Tibial nerve (tissue), 4 donors: ENCODE results near the gene CASS4. TPM values are rescaled to one million over a fixed set of nuclear protein-coding genes. Genes with fewer than 3 reads are reported as not detected.

Experiments
- DNase-seq, 2 donors: peaks; one replicate each; pipeline ENCODE4 v3.0.0-alpha.2; 2019; ENCODE audit warnings: low spot score in 2 of 2
- H3K27ac ChIP-seq, 4 donors: fragments of 200-600 bp; sonication (generic) in 3 of 4; one replicate each; pipeline ENCODE4 v1.5.1; 2017 to 2019; ENCODE audit warnings: mild to moderate bottlenecking in 1 of 4
- H3K27me3 ChIP-seq, 2 donors: fragments of 200-600 bp; sonication (generic) in 1 of 2; one replicate each; pipeline versions ENCODE4 v1.5.1 to v1.6.0; 2017 to 2019
- H3K36me3 ChIP-seq, 3 donors: fragments of 200-600 bp; sonication (generic); one replicate each; pipeline ENCODE4 v1.5.1; 2018 to 2019
- H3K4me1 ChIP-seq, 4 donors: fragments of 200-600 bp; sonication (generic) in 3 of 4; one replicate each; pipeline ENCODE4 v1.5.1; 2017 to 2019
- H3K4me3 ChIP-seq, 4 donors: fragments of 200-600 bp; sonication (generic) in 3 of 4; one replicate each; pipeline ENCODE4 v1.5.1; 2017 to 2019; ENCODE audit warnings: mild to moderate bottlenecking in 1 of 4, moderate library complexity in 1 of 4
- H3K9me3 ChIP-seq, 4 donors: fragments of 200-600 bp; sonication (generic) in 3 of 4; one replicate each; pipeline ENCODE4 v1.5.1; 2017 to 2019
- EP300 ChIP-seq, 2 donors: sonication (generic); formaldehyde crosslinking; IDR thresholded peaks; one replicate each; pipeline ENCODE4 v1.6.1; 2017; ENCODE audit warnings: antibody characterized with exemption in 2 of 2, mild to moderate bottlenecking in 1 of 2
- POLR2A ChIP-seq, 2 donors: fragments of 450-650 bp; IDR thresholded peaks; one replicate each; pipeline ENCODE4 v1.6.1; 2017; ENCODE audit warnings: antibody characterized with exemption in 2 of 2, mild to moderate bottlenecking in 2 of 2, moderate library complexity in 2 of 2
- WGBS, 2 donors: methylation state at CpG; one replicate each; pipeline ENCODE4 v1.1.5; 2018; 5-methylcytosine and 5-hydroxymethylcytosine counted together
- total RNA-seq, 4 donors: library from RNA; depleted of rRNA; stranded (reverse); fragments of >200 nt; gene quantifications; one replicate each; pipeline ENCODE4 v1.1.0, GENCODE V29; 2016
- TF ChIP-seq, protein P1 (sequence below), 5 experiments: fragments of 200-600 bp in 3 of 5; fragments of 450-650 bp in 2 of 5; sonication (generic) in 3 of 5; IDR thresholded peaks; one replicate each; pipeline ENCODE4 v1.5.1; 2016 to 2019; ENCODE audit warnings: antibody characterized with exemption in 5 of 5, mild to moderate bottlenecking in 3 of 5, moderate library complexity in 2 of 5

CASS4 gene
- total RNA-seq, 4 donors from 2014 or later = 2.0 to 7.5 (median 3.6) TPM

DNA sequence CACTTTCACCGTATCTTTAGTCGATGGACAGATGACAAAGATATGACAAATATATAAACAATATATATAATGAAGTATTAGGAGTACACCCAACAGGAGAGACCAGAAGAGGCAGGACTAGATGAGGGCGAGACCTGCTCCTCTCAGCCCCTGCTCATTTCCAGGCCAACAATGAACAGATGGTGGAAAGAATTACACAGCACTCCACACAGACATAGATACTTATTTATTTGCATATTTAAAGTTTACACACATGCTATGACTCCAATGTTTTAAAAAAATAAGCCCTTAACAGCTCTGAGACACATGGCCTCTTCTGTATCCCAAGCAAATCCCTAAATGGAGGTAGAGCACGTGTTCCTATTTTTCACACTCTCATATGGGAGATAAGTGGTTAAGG lies 42.9 kb upstream of the CASS4 start:
- TF ChIP-seq EP300 (IDR thresholded peaks at IDR 0.05) = no peak
- Histone ChIP-seq H3K4me3 (no peak overlapping the region), H3K27ac (peak overlapping the region in 3 of 4 donors; percentile 35 to 88 (median 77)), H3K27me3 (no peaks in the 10 kb centered on the region), H3K4me1 (peaks cover 0 to 31% (median 9%) of the 10 kb centered on the region in 4 donors), H3K36me3 (peaks cover 0 to 63% (median 7%) of the 10 kb centered on the region in 3 donors), H3K9me3 (no peaks in the 10 kb centered on the region)
- 62 to 63% methylated on average over 4 of the region's 4 CpGs for WGBS, 2 donors
- DNase-seq = no peak

DNA sequence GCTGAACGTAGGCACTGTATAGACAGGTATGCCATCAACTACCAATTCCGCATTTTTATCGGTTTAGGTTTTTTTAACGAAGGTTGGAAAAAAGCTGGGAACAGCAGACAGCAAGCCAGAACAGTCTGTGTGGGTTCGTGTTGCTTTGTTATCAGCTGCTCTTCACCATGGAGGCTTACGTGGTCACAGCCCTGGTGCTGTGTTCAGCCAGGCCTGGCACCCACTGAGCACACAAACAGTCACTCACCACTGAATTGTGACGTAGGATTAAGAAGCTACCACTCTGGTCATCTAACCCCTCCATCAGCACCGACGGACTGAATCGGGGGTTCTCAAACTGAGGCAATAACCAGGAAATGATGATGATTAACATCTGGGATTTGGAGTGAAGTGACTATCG lies 40.1 kb upstream of the CASS4 start:
- DNase-seq = no peak
- H3K27me3 ChIP-seq = no peaks in the 10 kb centered on the region
- H3K9me3 ChIP-seq = no peaks in the 10 kb centered on the region
- peaks cover 0 to 31% (median 14%) of the 10 kb centered on the region in 4 donors for H3K4me1 ChIP-seq
- H3K36me3 ChIP-seq = peaks cover 0 to 35% (median 0%) of the 10 kb centered on the region in 3 donors
- no peak overlapping the region for H3K4me3 ChIP-seq
- TF ChIP-seq, protein P1, sequence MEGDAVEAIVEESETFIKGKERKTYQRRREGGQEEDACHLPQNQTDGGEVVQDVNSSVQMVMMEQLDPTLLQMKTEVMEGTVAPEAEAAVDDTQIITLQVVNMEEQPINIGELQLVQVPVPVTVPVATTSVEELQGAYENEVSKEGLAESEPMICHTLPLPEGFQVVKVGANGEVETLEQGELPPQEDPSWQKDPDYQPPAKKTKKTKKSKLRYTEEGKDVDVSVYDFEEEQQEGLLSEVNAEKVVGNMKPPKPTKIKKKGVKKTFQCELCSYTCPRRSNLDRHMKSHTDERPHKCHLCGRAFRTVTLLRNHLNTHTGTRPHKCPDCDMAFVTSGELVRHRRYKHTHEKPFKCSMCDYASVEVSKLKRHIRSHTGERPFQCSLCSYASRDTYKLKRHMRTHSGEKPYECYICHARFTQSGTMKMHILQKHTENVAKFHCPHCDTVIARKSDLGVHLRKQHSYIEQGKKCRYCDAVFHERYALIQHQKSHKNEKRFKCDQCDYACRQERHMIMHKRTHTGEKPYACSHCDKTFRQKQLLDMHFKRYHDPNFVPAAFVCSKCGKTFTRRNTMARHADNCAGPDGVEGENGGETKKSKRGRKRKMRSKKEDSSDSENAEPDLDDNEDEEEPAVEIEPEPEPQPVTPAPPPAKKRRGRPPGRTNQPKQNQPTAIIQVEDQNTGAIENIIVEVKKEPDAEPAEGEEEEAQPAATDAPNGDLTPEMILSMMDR (IDR thresholded peaks at IDR 0.05) = no peak
- TF ChIP-seq EP300 (IDR thresholded peaks at IDR 0.05) (no peak), POLR2A (IDR thresholded peaks at IDR 0.05) (no peak)
- 93% methylated on average over 11 of the region's 11 CpGs for WGBS, 2 donors
- no peak overlapping the region for H3K27ac ChIP-seq

GRCh38 chr20:56372850-56373249 lies 39.2 kb upstream of the CASS4 start:
- H3K4me3 ChIP-seq = no peak overlapping the region
- no peaks in the 10 kb centered on the region for H3K27me3 ChIP-seq
- H3K9me3 ChIP-seq = no peaks in the 10 kb centered on the region
- peaks cover 0 to 24% (median 12%) of the 10 kb centered on the region in 4 donors for H3K4me1 ChIP-seq
- TF ChIP-seq EP300 (IDR thresholded peaks at IDR 0.05) (no peak), POLR2A (IDR thresholded peaks at IDR 0.05) (no peak)
- TF ChIP-seq, protein P1 (IDR thresholded peaks at IDR 0.05) = no peak
- WGBS, 2 donors = 69 to 76% methylated on average over 1 of the region's 1 CpG
- no peak for DNase-seq
- H3K27ac ChIP-seq = no peak overlapping the region
- H3K36me3 ChIP-seq = peaks cover 0 to 26% (median 0%) of the 10 kb centered on the region in 3 donors

GRCh38 chr20:56373942-56374341 lies 38.1 kb upstream of the CASS4 start:
- H3K36me3 ChIP-seq = peaks cover 0 to 15% (median 0%) of the 10 kb centered on the region in 3 donors
- H3K4me3 ChIP-seq = no peak overlapping the region
- 56 to 73% methylated on average over 1 of the region's 1 CpG for WGBS, 2 donors
- TF ChIP-seq, protein P1 (IDR thresholded peaks at IDR 0.05) = no peak
- TF ChIP-seq POLR2A (IDR thresholded peaks at IDR 0.05) (no peak), EP300 (IDR thresholded peaks at IDR 0.05) (no peak)
- H3K4me1 ChIP-seq = peaks cover 0 to 19% (median 7%) of the 10 kb centered on the region in 4 donors
- peak overlapping the region in 1 of 4 donors; percentile 20 for H3K27ac ChIP-seq
- no peaks in the 10 kb centered on the region for H3K27me3 ChIP-seq
- H3K9me3 ChIP-seq = no peaks in the 10 kb centered on the region
- DNase-seq = no peak

DNA sequence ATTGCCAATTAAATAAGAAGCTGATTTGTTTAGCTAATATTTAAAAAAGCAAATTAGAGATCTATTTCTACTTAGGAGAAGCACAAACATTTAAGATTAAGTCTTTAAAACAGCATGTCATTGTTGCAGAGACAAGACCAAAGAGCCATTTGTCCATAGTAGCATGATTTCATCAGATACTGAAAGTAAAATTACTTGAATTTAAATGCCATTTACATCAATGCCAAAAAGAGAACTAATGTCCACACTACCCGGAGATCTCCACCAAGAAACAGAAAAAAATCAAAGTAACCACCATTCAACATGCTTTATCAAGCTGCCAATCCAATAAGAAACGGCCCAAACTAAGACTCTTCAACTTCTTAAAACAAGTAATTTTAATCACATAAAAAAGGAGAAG lies 35.7 kb upstream of the CASS4 start:
- H3K27me3 ChIP-seq = no peaks in the 10 kb centered on the region
- no peak for DNase-seq
- TF ChIP-seq EP300 (IDR thresholded peaks at IDR 0.05) = no peak
- no peak for TF ChIP-seq POLR2A (IDR thresholded peaks at IDR 0.05)
- TF ChIP-seq, protein P1 (IDR thresholded peaks at IDR 0.05) = no peak
- 44 to 45% methylated on average over 2 of the region's 2 CpGs for WGBS, 2 donors
- no peaks in the 10 kb centered on the region for H3K9me3 ChIP-seq
- no peak overlapping the region for H3K27ac ChIP-seq
- H3K4me1 ChIP-seq = peaks cover 0 to 14% (median 0%) of the 10 kb centered on the region in 4 donors
- H3K4me3 ChIP-seq = no peak overlapping the region
- H3K36me3 ChIP-seq = peaks cover 0 to 6% (median 0%) of the 10 kb centered on the region in 3 donors

DNA sequence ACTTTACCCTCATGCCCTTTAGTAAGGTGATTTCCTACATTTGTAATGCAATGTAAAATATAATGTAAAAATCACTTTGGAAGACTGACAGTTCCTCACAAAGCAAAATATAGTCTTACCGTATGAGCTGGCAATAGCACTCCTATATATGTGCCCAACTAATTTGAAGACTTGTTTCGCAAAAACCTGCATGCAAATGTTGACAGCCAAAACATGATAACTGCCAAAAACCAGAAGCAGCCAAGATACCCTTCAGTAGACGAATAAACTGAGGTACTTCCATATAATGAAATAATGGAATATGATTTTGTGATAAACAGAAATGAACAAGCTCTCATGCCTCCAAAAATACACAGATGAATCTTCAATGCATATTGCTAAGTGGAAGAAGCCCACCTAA lies 33.7 kb upstream of the CASS4 start:
- no peaks in the 10 kb centered on the region for H3K27me3 ChIP-seq

More for the DNA sequence above, 33.7 kb upstream of the CASS4 start:
- Histone ChIP-seq H3K4me1 (peaks cover 0 to 20% (median 2%) of the 10 kb centered on the region in 4 donors), H3K4me3 (no peak overlapping the region), H3K27ac (no peak overlapping the region), H3K9me3 (no peaks in the 10 kb centered on the region), H3K36me3 (no peaks in the 10 kb centered on the region)
- DNase-seq = no peak
- 93 to 98% methylated on average over 3 of the region's 3 CpGs for WGBS, 2 donors
- TF ChIP-seq POLR2A (IDR thresholded peaks at IDR 0.05) (no peak), EP300 (IDR thresholded peaks at IDR 0.05) (no peak)
- TF ChIP-seq, protein P1 (IDR thresholded peaks at IDR 0.05) = no peak
